GM12878 (cell line): ENCODE results near the gene CRIM1. TPM values are rescaled to one million over a fixed set of nuclear protein-coding genes. Genes with fewer than 3 reads are reported as not detected.

ENCODE experiments used
- ATAC-seq: fragments of 200-7000 bp; cut with Tn5 transposase; 3 replicates; pipeline ENCODE4 v1.9.1; 2020; ENCODE audit warnings: mild to moderate bottlenecking, moderate library complexity
- BruUV-seq: library from RNA; stranded (reverse); fragments of 400-500 nt; replicated peaks from 2 replicates; lab custom pipeline; 2021; lab: Mats Ljungman, UMichigan
- CTCF ChIA-PET: fragments of 300-600 bp; sonication (Branson Sonifier 250); formaldehyde crosslinking; extraction: SDS; loops from one replicate; lab custom pipeline; 2021; ENCODE audit warnings: inconsistent platforms; lab: Yijun Ruan, JAX
- POLR2A ChIA-PET: fragments of 350-600 bp; formaldehyde crosslinking; extraction: SDS; loops from one replicate; lab custom pipeline; 2021; ENCODE audit warnings: inconsistent platforms; lab: Charles Lee
- RAD21 ChIA-PET: fragments of 300-600 bp; sonication (Branson Sonifier 250); formaldehyde crosslinking; loops from one replicate; lab custom pipeline; 2023; ENCODE audit warnings: antibody characterized with exemption; ENCODE audit not compliant: unreplicated experiment; lab: Charles Lee
- SMC1A ChIA-PET: fragments of 300-600 bp; sonication (Branson Sonifier 250); formaldehyde crosslinking; loops from one replicate; lab custom pipeline; 2023; ENCODE audit not compliant: unreplicated experiment, uncharacterized antibody; lab: Charles Lee
- DNase-seq: peaks from one replicate; pipeline ENCODE4 v3.0.0-alpha.2; 2011; ENCODE audit warnings: low read depth, low spot score
- FAIRE-seq: peaks from 3 replicates; lab custom pipeline; 2011; peaks lifted over from hg19 to GRCh38; lab: Jason Lieb, UNC
- H2AFZ ChIP-seq: 2 replicates; pipeline ENCODE4 v1.6.0; 2011; ENCODE audit warnings: low read depth, low read length, control low read depth; ENCODE audit not compliant: control insufficient read depth
- H3K27ac ChIP-seq: 2 replicates; pipeline ENCODE4 v1.5.1; 2011; ENCODE audit warnings: control low read depth; ENCODE audit not compliant: control insufficient read depth, insufficient read depth
- H3K27me3 ChIP-seq, 2 experiments: replicated peaks in 1 of 2; 2 replicates each; pipeline versions ENCODE4 v1.6.0 to v1.6.1; 2011; ENCODE audit warnings: low read length in 1 of 2; ENCODE audit not compliant: control insufficient read depth in 2 of 2, insufficient read depth in 2 of 2
- H3K36me3 ChIP-seq, 2 experiments: 2 replicates each; pipeline ENCODE4 v1.5.1; 2011; ENCODE audit warnings: low read length in 1 of 2; ENCODE audit not compliant: control insufficient read depth in 2 of 2, insufficient read depth in 2 of 2
- H3K4me1 ChIP-seq: 2 replicates; pipeline ENCODE4 v1.6.1; 2011; ENCODE audit warnings: mild to moderate bottlenecking, low read length, moderate library complexity, mixed read lengths; ENCODE audit not compliant: control insufficient read depth, insufficient read depth
- H3K4me2 ChIP-seq: 2 replicates; pipeline ENCODE4 v1.6.0; 2011; ENCODE audit warnings: control low read depth; ENCODE audit not compliant: control insufficient read depth, insufficient read depth
- H3K4me3 ChIP-seq: fragments of 200-600 bp; sonication (generic); 2 replicates; pipeline ENCODE4 v1.5.1; 2016
- H3K79me2 ChIP-seq: 2 replicates; pipeline ENCODE4 v1.6.0; 2011; ENCODE audit warnings: low read length; ENCODE audit not compliant: control insufficient read depth, insufficient read depth
- H3K9ac ChIP-seq: 2 replicates; pipeline ENCODE4 v1.8.0; 2011; ENCODE audit warnings: low read length, control low read depth, mixed read lengths; ENCODE audit not compliant: control insufficient read depth, insufficient read depth
- H3K9me3 ChIP-seq: replicated peaks from 3 replicates; pipeline ENCODE4 v1.5.1; 2011; ENCODE audit warnings: mild to moderate bottlenecking, low read length; ENCODE audit not compliant: control insufficient read depth, insufficient read depth
- H4K20me1 ChIP-seq: 2 replicates; pipeline ENCODE4 v1.6.0; 2011; ENCODE audit not compliant: control insufficient read depth, insufficient read depth
- ATF7 ChIP-seq: fragments of 450-650 bp; IDR thresholded peaks from 2 replicates; pipeline ENCODE4 v1.6.1; 2016; ENCODE audit warnings: low read depth, mild to moderate bottlenecking
- BHLHE40 ChIP-seq, 2 experiments: fragments of 450-650 bp in 1 of 2; IDR thresholded peaks; 2 replicates each; pipeline ENCODE4 v1.6.1; 2011 to 2017; ENCODE audit warnings: low read depth in 2 of 2, borderline replicate concordance in 1 of 2, improper control_type of control experiment in 1 of 2, low read length in 1 of 2, mild to moderate bottlenecking in 1 of 2
- CREB1 ChIP-seq: IDR thresholded peaks from 2 replicates; pipeline ENCODE4 v1.6.1; 2012; ENCODE audit warnings: low read depth, mild to moderate bottlenecking, inconsistent platforms
- MEF2A ChIP-seq: IDR thresholded peaks from 2 replicates; pipeline ENCODE4 v1.6.1; 2011; ENCODE audit warnings: low read depth, mild to moderate bottlenecking, low read length, moderate library complexity; ENCODE audit not compliant: insufficient read depth
- MYB ChIP-seq: fragments of 150-350 bp; IDR thresholded peaks from 2 replicates; pipeline ENCODE4 v1.6.1; 2014; ENCODE audit warnings: mild to moderate bottlenecking, low read depth, low read length, borderline replicate concordance
- POLR2AphosphoS2 ChIP-seq: IDR thresholded peaks from 2 replicates; pipeline ENCODE4 v1.6.1; 2011; ENCODE audit warnings: low read depth, mild to moderate bottlenecking, low read length, improper control_type of control experiment, moderate library complexity
- POLR2AphosphoS5 ChIP-seq: IDR thresholded peaks from 2 replicates; pipeline ENCODE4 v1.6.1; 2011; ENCODE audit warnings: mild to moderate bottlenecking, low read length, inconsistent platforms
- POU2F2 ChIP-seq: IDR thresholded peaks from 3 replicates; pipeline ENCODE4 v1.6.1; 2011; ENCODE audit warnings: low read depth, mild to moderate bottlenecking, low read length, borderline replicate concordance
- RUNX3 ChIP-seq: IDR thresholded peaks from 2 replicates; pipeline ENCODE4 v1.6.1; 2012; ENCODE audit warnings: low read length, inconsistent platforms
- SMAD1 ChIP-seq: fragments of 450-650 bp; IDR thresholded peaks from 2 replicates; pipeline ENCODE4 v1.6.1; 2018; ENCODE audit warnings: mild to moderate bottlenecking, low read depth; ENCODE audit not compliant: partially characterized antibody
- SP1 ChIP-seq: IDR thresholded peaks from one replicate; pipeline ENCODE4 v1.6.1; 2011; ENCODE audit warnings: low read depth, low read length
- ZNF274 ChIP-seq: IDR thresholded peaks from one replicate; pipeline ENCODE4 v1.8.0; 2011; ENCODE audit not compliant: insufficient read length, insufficient read depth
- ZNF622 ChIP-seq: fragments of 450-650 bp; IDR thresholded peaks from 2 replicates; pipeline ENCODE4 v1.6.1; 2017; ENCODE audit warnings: mild to moderate bottlenecking, inconsistent platforms
- ZZZ3 ChIP-seq: IDR thresholded peaks from 2 replicates; pipeline ENCODE4 v1.6.1; 2011; ENCODE audit warnings: low read depth; ENCODE audit not compliant: control insufficient read depth, insufficient read length
- WGBS: methylation state at CpG from one replicate; pipeline ENCODE4 v1.1.6; 2016; ENCODE audit warnings: low lambda C conversion rate; ENCODE audit not compliant: insufficient replicate concordance, insufficient coverage; ENCODE audit errors: missing lambda C conversion rate; 5-methylcytosine and 5-hydroxymethylcytosine counted together
- in situ Hi-C: fragments of 300-500 bp; cut with MboI; formaldehyde crosslinking; loops from 9 replicates; pipeline ENCODE4 v1.14.3; 2018; ENCODE audit warnings: mixed read lengths
- intact Hi-C: fragments of 100-400 bp; cut with micrococcal nuclease; formaldehyde crosslinking; loops from one replicate; pipeline ENCODE4 v1.14.2; 2022; ENCODE audit not compliant: unreplicated experiment
- polyA plus RNA-seq, 11 experiments: library from polyadenylated mRNA; depleted of rRNA in 4 of 11; unstranded in 6 of 11; stranded (reverse) in 5 of 11; fragments of >200 nt; fragmentation: Nextera tagmentation in 4 of 11; fragmentation: Illumina TruSeq in 1 of 11; extraction: Ambion mirVana in 4 of 11; extraction: Trizol in 1 of 11; gene quantifications; 1 replicate in 1 of 11; 2 replicates in 10 of 11; pipeline versions ENCODE4 v1.2.1 to v1.2.3, GENCODE V29; 2011 to 2016; ENCODE audit warnings: inconsistent platforms in 2 of 11, missing spikeins in 2 of 11, low read depth in 1 of 11
- total RNA-seq, 4 experiments: library from RNA; depleted of rRNA in 3 of 4; stranded (reverse); fragments of >200 nt in 3 of 4; fragmentation: Illumina TruSeq in 1 of 4; extraction: Trizol in 1 of 4; gene quantifications; 2 replicates each; pipeline versions ENCODE4 v1.2.1 to v1.2.3, GENCODE V29; 2013 to 2021
- TF ChIP-seq, protein P1 (sequence below): IDR thresholded peaks from 2 replicates; pipeline ENCODE4 v1.6.1; 2011; ENCODE audit warnings: mild to moderate bottlenecking, low read depth, low read length, moderate library complexity; ENCODE audit not compliant: insufficient replicate concordance
- TF ChIP-seq, protein P2 (sequence below): fragments of 450-650 bp; IDR thresholded peaks from 2 replicates; pipeline ENCODE4 v1.6.1; 2017; ENCODE audit warnings: mild to moderate bottlenecking, moderate library complexity
- TF ChIP-seq, protein P3 (sequence below): IDR thresholded peaks from 2 replicates; pipeline ENCODE4 v1.6.1; 2011; ENCODE audit warnings: borderline replicate concordance, low read depth, mild to moderate bottlenecking, moderate library complexity, low read length; ENCODE audit not compliant: insufficient read depth, poor library complexity, severe bottlenecking

Gene CRIM1
- total and polyA plus RNA-seq, 10 of the 15 experiments (the other 5 are each of a cell fraction or from before 2014, with no cell fraction given): 0.42 to 7.4 (median 3.1) TPM

DNA sequence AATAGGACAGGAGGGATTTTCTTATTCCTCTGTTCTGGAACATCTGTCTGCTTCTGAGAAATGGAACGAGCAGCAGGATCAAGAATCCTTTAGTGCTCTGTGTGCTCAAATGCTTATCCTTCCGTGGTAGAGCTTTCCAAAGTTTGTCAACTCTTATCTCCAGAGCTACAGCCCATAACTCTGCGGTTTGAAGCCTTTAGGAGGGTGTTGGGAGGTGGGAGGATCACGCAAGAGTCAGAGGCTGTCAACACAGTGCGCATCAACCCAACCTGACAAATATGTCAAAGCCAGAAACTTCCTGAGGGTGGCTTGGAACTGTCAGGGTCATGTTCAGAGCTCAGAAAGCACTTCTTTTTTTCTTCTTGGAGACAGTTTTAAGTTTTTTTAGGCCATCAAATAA lies 95.9 kb downstream of the CRIM1 start:
- Histone ChIP-seq H3K4me2 (no peak overlapping the region), H3K79me2 (no peaks in the 10 kb centered on the region), H3K4me3 (no peak overlapping the region), H3K4me1 (no peaks in the 10 kb centered on the region), H3K9me3 (no peaks in the 10 kb centered on the region), H4K20me1 (no peaks in the 10 kb centered on the region), H2AFZ (no peak overlapping the region), H3K9ac (no peak overlapping the region), H3K27ac (no peak overlapping the region), H3K36me3 (no peaks in the 10 kb centered on the region), H3K27me3 (no peaks in the 10 kb centered on the region; a peak in 1 of 4 replicates)
- RAD21 ChIA-PET: no interaction called here
- POLR2A ChIA-PET: interaction anchor here (0.6 kb wide), 1 partner anchor 386 kb away, joined by 4 read pairs; no protein-coding TSS in a partner anchor
- TF ChIP-seq POU2F2 (no peak), ZNF622 (no peak), RUNX3 (no peak), SMAD1 (no peak), CREB1 (no peak), MEF2A (no peak), BHLHE40 (IDR thresholded peaks at IDR 0.05; ENCODE audit: borderline replicate concordance in 1 of 2, low read depth in 2 of 2, low read length in 1 of 2) (no peak), POLR2AphosphoS5 (no peak), ZZZ3 (no peak), ZNF274 (no peak), SP1 (no peak), ATF7 (no peak), MYB (no peak), POLR2AphosphoS2 (no peak)
- TF ChIP-seq, protein P1, sequence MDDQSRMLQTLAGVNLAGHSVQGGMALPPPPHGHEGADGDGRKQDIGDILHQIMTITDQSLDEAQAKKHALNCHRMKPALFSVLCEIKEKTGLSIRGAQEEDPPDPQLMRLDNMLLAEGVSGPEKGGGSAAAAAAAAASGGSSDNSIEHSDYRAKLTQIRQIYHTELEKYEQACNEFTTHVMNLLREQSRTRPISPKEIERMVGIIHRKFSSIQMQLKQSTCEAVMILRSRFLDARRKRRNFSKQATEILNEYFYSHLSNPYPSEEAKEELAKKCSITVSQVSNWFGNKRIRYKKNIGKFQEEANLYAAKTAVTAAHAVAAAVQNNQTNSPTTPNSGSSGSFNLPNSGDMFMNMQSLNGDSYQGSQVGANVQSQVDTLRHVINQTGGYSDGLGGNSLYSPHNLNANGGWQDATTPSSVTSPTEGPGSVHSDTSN: no peak
- TF ChIP-seq, protein P2, sequence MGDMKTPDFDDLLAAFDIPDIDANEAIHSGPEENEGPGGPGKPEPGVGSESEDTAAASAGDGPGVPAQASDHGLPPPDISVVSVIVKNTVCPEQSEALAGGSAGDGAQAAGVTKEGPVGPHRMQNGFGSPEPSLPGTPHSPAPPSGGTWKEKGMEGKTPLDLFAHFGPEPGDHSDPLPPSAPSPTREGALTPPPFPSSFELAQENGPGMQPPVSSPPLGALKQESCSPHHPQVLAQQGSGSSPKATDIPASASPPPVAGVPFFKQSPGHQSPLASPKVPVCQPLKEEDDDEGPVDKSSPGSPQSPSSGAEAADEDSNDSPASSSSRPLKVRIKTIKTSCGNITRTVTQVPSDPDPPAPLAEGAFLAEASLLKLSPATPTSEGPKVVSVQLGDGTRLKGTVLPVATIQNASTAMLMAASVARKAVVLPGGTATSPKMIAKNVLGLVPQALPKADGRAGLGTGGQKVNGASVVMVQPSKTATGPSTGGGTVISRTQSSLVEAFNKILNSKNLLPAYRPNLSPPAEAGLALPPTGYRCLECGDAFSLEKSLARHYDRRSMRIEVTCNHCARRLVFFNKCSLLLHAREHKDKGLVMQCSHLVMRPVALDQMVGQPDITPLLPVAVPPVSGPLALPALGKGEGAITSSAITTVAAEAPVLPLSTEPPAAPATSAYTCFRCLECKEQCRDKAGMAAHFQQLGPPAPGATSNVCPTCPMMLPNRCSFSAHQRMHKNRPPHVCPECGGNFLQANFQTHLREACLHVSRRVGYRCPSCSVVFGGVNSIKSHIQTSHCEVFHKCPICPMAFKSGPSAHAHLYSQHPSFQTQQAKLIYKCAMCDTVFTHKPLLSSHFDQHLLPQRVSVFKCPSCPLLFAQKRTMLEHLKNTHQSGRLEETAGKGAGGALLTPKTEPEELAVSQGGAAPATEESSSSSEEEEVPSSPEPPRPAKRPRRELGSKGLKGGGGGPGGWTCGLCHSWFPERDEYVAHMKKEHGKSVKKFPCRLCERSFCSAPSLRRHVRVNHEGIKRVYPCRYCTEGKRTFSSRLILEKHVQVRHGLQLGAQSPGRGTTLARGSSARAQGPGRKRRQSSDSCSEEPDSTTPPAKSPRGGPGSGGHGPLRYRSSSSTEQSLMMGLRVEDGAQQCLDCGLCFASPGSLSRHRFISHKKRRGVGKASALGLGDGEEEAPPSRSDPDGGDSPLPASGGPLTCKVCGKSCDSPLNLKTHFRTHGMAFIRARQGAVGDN: no peak
- TF ChIP-seq, protein P3, sequence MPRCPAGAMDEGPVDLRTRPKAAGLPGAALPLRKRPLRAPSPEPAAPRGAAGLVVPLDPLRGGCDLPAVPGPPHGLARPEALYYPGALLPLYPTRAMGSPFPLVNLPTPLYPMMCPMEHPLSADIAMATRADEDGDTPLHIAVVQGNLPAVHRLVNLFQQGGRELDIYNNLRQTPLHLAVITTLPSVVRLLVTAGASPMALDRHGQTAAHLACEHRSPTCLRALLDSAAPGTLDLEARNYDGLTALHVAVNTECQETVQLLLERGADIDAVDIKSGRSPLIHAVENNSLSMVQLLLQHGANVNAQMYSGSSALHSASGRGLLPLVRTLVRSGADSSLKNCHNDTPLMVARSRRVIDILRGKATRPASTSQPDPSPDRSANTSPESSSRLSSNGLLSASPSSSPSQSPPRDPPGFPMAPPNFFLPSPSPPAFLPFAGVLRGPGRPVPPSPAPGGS: no peak
- SMC1A ChIA-PET: interaction anchor here (0.6 kb wide), 1 partner anchor 87 kb away, joined by 3 read pairs; no protein-coding TSS in a partner anchor
- FAIRE-seq (no peak), DNase-seq (no peak), ATAC-seq (no peak)
- in situ Hi-C loops: no loop called here
- WGBS: 8% methylated on average over 5 of the region's 5 CpGs
- intact Hi-C loops: no loop called here
- BruUV-seq: no TSS peak
- CTCF ChIA-PET: interaction anchor here (0.5 kb wide), 1 partner anchor 11 kb away, joined by 3 read pairs; no protein-coding TSS in a partner anchor
